ENCODE data around the gene SLC35D2.
"Not testable (repeated sequence)": the region's sequence is repeated elsewhere in the genome, so short reads cannot be mapped to it uniquely, and the experiment has no call there.

The SLC35D2 gene

GRCh38 chr9:96400132-96400910 is 16.8 kb upstream of the SLC35D2 start:
- in situ Hi-C loops (cut with MboI; ENCODE audit: low sequenced_read_pairs), result no loop called here

GRCh38 chr9:96399325-96399633 is 15.8 kb upstream of the SLC35D2 start:
- in situ Hi-C loops (cut with MboI; ENCODE audit: low sequenced_read_pairs), result no loop called here

GRCh38 chr9:96398582-96399324 is 15.2 kb upstream of the SLC35D2 start:
- in situ Hi-C loops (cut with MboI; ENCODE audit: low sequenced_read_pairs), result no loop called here

GRCh38 chr9:96395964-96396363 is 12.5 kb upstream of the SLC35D2 start:
- in situ Hi-C loops (cut with MboI; ENCODE audit: low sequenced_read_pairs), result no loop called here

GRCh38 chr9:96394832-96395496 is 11.5 kb upstream of the SLC35D2 start:
- in situ Hi-C loops (cut with MboI; ENCODE audit: low sequenced_read_pairs), result no loop called here

- in situ Hi-C loops (cut with MboI; ENCODE audit: low sequenced_read_pairs), result no loop called here
Measured at GRCh38 chr9:96392263-96392662, 8.8 kb upstream of the SLC35D2 start.

GRCh38 chr9:96391021-96391765 is 7.7 kb upstream of the SLC35D2 start:
- in situ Hi-C loops (cut with MboI; ENCODE audit: low sequenced_read_pairs), result no loop called here

GRCh38 chr9:96388144-96388543 is 4.6 kb upstream of the SLC35D2 start:
- in situ Hi-C loops (cut with MboI; ENCODE audit: low sequenced_read_pairs), result no loop called here

- in situ Hi-C loops (cut with MboI; ENCODE audit: low sequenced_read_pairs), result no loop called here
Measured at GRCh38 chr9:96386157-96386556, 2.6 kb upstream of the SLC35D2 start.

- in situ Hi-C loops (cut with MboI; ENCODE audit: low sequenced_read_pairs), result no loop called here
Measured at GRCh38 chr9:96382839-96383164, 709 bp downstream of the SLC35D2 start.

- in situ Hi-C loops (cut with MboI; ENCODE audit: low sequenced_read_pairs), result no loop called here
Measured at GRCh38 chr9:96382175-96382574, 1.3 kb downstream of the SLC35D2 start.

GRCh38 chr9:96381696-96382095 is 1.8 kb downstream of the SLC35D2 start:
- in situ Hi-C loops (cut with MboI; ENCODE audit: low sequenced_read_pairs), result no loop called here

- in situ Hi-C loops (cut with MboI; ENCODE audit: low sequenced_read_pairs), result no loop called here
Measured at GRCh38 chr9:96381125-96381524, 2.4 kb downstream of the SLC35D2 start.

- in situ Hi-C loops (cut with MboI; ENCODE audit: low sequenced_read_pairs), result no loop called here
Measured at GRCh38 chr9:96379461-96379860, 4.0 kb downstream of the SLC35D2 start.

GRCh38 chr9:96378187-96378586 is 5.3 kb downstream of the SLC35D2 start:
- in situ Hi-C loops (cut with MboI; ENCODE audit: low sequenced_read_pairs), result no loop called here

GRCh38 chr9:96376891-96377874 is 6.3 kb downstream of the SLC35D2 start:
- in situ Hi-C loops (cut with MboI; ENCODE audit: low sequenced_read_pairs), result no loop called here

- in situ Hi-C loops (cut with MboI; ENCODE audit: low sequenced_read_pairs), result not testable (repeated sequence)
Measured at GRCh38 chr9:96375507-96375906, 8.0 kb downstream of the SLC35D2 start.

GRCh38 chr9:96367943-96368342 is 15.6 kb downstream of the SLC35D2 start:
- in situ Hi-C loops (cut with MboI; ENCODE audit: low sequenced_read_pairs), result no loop called here

GRCh38 chr9:96363175-96363967 is 20.1 kb downstream of the SLC35D2 start:
- in situ Hi-C loops (cut with MboI; ENCODE audit: low sequenced_read_pairs), result no loop called here

All from HL-60/S4 treated with retinoic acid at 250 ng/mL for 4 days and 3 days (cell line).